DMS 273 (cell line): ENCODE measurements around the gene IGLL5.

Experiments used
- DNase-seq: peaks from one replicate; lab custom pipeline; 2025; ENCODE audit not compliant: unreplicated experiment; lab: John Stamatoyannopoulos, UW

The IGLL5 gene

GRCh38 chr22:22858559-22858937 is 29.1 kb upstream of the IGLL5 start:
- DNase-seq = no peak

GRCh38 chr22:22863001-22863400 is 24.6 kb upstream of the IGLL5 start:
- no peak for DNase-seq

GRCh38 chr22:22865311-22866072 is 22.1 kb upstream of the IGLL5 start:
- DNase-seq = peak; percentile 12

GRCh38 chr22:22866381-22867111 is 21.1 kb upstream of the IGLL5 start:
- DNase-seq = no peak

GRCh38 chr22:22867996-22868715 is 19.5 kb upstream of the IGLL5 start:
- no peak for DNase-seq

GRCh38 chr22:22870577-22871404 is 16.8 kb upstream of the IGLL5 start:
- DNase-seq = peak; percentile 9

GRCh38 chr22:22871536-22872278 is 15.9 kb upstream of the IGLL5 start:
- no peak for DNase-seq

- DNase-seq = no peak
These were observed 14.6 kb upstream of the IGLL5 start for GRCh38 chr22:22872722-22873708.

- DNase-seq = peak; percentile 77
These were observed 9.9 kb upstream of the IGLL5 start for GRCh38 chr22:22877523-22878210.

GRCh38 chr22:22878211-22878570 is 9.4 kb upstream of the IGLL5 start:
- no peak for DNase-seq

GRCh38 chr22:22878801-22879674 is 8.6 kb upstream of the IGLL5 start:
- DNase-seq = no peak

- no peak for DNase-seq
These were observed 7.9 kb upstream of the IGLL5 start for GRCh38 chr22:22879675-22880155.

- no peak for DNase-seq
These were observed 7.0 kb upstream of the IGLL5 start for GRCh38 chr22:22880645-22881044.

GRCh38 chr22:22881116-22882000 is 6.3 kb upstream of the IGLL5 start:
- DNase-seq = no peak

GRCh38 chr22:22882033-22882717 is 5.4 kb upstream of the IGLL5 start:
- no peak for DNase-seq
